ENCODE data around the gene FCRL4. TPM values are rescaled to one million over a fixed set of nuclear protein-coding genes. Genes with fewer than 3 reads are reported as not detected.

The FCRL4 gene
- total RNA-seq, 1 donor from 2014 or later = not detected

DNA sequence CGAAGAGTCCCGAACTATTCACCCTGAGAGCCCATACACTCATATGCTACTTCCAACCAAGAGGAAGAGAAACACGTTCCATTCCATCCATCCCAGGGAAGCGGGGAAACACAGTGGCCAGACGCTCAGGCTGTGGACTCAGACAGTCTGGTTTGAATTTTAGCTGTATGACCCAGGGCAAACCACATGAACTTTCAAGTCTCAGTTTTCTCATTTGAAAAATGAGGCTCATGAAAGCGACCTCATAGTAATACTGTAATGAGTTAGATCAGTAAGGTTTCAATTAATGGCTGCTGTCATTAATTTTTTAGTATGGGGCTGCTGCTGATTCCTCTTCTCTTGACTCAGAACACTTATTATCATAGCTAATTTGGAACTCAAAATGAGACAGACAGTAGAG lies 1.5 kb downstream of the FCRL4 start:
- no peaks in the 10 kb centered on the region for H3K4me1 Mint-ChIP-seq (ENCODE audit: low read depth)
- H3K27ac Mint-ChIP-seq = no peak overlapping the region
- no peaks in the 10 kb centered on the region for H3K36me3 Mint-ChIP-seq (ENCODE audit: insufficient read depth)
- TF ChIP-seq CTCF (IDR thresholded peaks at IDR 0.05; ENCODE audit: unreplicated experiment) = no peak
- peaks cover 5% of the 10 kb centered on the region for H3K27me3 Mint-ChIP-seq
- no peak for DNase-seq (ENCODE audit: low spot score, unreplicated experiment)
- H3K9me3 Mint-ChIP-seq (ENCODE audit: low read depth) = no peaks in the 10 kb centered on the region
- no peak overlapping the region for H3K4me3 Mint-ChIP-seq (ENCODE audit: low read depth)

DNA sequence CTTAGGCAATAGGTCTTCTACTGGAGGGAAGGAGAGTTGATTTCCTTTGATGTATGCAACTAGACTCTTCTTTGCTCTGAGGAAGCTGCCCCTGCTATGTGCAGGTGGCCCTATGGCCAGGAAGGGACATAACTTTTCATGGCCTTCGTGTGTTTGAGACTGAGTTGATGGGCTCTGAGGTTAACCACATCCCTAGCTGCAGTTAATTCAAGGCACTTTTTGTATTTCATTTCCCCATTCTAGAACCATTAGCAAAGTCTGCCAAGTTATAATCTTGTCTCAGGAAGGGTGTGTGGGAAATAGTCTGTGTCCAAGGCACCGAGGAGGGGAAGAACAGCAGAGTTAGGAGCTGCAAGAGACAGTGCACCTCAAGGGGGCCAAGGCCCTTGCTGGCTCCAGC lies 2.5 kb downstream of the FCRL4 start:
- no peak overlapping the region for H3K27ac Mint-ChIP-seq
- no peaks in the 10 kb centered on the region for H3K4me1 Mint-ChIP-seq (ENCODE audit: low read depth)
- no peaks in the 10 kb centered on the region for H3K9me3 Mint-ChIP-seq (ENCODE audit: low read depth)
- no peak for DNase-seq (ENCODE audit: low spot score, unreplicated experiment)
- H3K4me3 Mint-ChIP-seq (ENCODE audit: low read depth) = no peak overlapping the region
- no peak for TF ChIP-seq CTCF (IDR thresholded peaks at IDR 0.05; ENCODE audit: unreplicated experiment)
- peaks cover 2% of the 10 kb centered on the region for H3K27me3 Mint-ChIP-seq
- H3K36me3 Mint-ChIP-seq (ENCODE audit: insufficient read depth) = no peaks in the 10 kb centered on the region

DNA sequence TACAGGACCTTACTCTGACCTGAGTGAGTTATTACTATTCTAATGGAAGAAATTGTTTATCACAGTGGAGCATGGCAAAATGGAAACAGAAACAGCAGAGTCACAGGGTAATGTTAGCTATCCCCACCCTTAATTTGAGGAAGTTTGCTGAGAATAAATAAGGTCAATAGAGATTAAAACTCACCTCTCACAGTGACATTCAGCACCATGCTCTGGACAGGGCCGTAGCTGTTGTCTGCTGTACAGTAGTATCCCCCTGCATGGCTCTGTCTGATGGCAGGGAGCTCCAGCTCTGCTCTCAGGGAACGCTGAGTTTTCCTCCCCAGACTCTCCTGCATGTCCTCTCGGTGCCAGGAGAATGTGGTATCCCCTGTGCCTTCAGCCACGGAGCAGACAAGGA lies 11.9 kb downstream of the FCRL4 start:
- Mint-ChIP-seq H3K27ac (no peak overlapping the region), H3K9me3 (ENCODE audit: low read depth) (no peaks in the 10 kb centered on the region), H3K36me3 (ENCODE audit: insufficient read depth) (no peaks in the 10 kb centered on the region), H3K4me3 (ENCODE audit: low read depth) (no peak overlapping the region), H3K27me3 (peaks cover 19% of the 10 kb centered on the region), H3K4me1 (ENCODE audit: low read depth) (peaks cover 2% of the 10 kb centered on the region)
- TF ChIP-seq CTCF (IDR thresholded peaks at IDR 0.05; ENCODE audit: unreplicated experiment) = no peak
- no peak for DNase-seq (ENCODE audit: low spot score, unreplicated experiment)

DNA sequence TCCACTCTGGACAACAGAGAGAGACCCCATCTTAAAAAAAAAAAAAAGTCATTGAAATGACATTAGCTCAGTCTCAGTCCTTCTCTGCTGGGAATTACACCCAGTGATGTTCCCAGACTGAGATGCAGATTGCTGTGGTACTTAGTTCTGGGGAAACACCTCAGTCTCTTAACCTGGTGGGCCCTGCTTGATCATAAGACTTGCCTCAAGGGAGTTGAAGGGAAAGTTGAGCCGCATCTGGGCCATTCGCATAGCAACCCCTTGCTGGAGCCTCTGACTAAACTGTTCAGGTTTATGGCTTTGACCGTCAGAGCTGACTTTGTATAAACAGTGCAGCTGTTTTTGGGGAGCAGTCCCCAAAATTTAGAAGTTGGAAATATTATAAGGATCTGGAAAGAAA lies 13.4 kb downstream of the FCRL4 start:
- Mint-ChIP-seq H3K4me1 (ENCODE audit: low read depth) (peaks cover 6% of the 10 kb centered on the region), H3K27me3 (peaks cover 23% of the 10 kb centered on the region), H3K36me3 (ENCODE audit: insufficient read depth) (no peaks in the 10 kb centered on the region), H3K9me3 (ENCODE audit: low read depth) (no peaks in the 10 kb centered on the region), H3K4me3 (ENCODE audit: low read depth) (no peak overlapping the region), H3K27ac (no peak overlapping the region)
- no peak for DNase-seq (ENCODE audit: low spot score, unreplicated experiment)
- no peak for TF ChIP-seq CTCF (IDR thresholded peaks at IDR 0.05; ENCODE audit: unreplicated experiment)

- no peaks in the 10 kb centered on the region for H3K9me3 Mint-ChIP-seq (ENCODE audit: low read depth)
- no peak for DNase-seq (ENCODE audit: low spot score, unreplicated experiment)
- no peaks in the 10 kb centered on the region for H3K36me3 Mint-ChIP-seq (ENCODE audit: insufficient read depth)
- peaks cover 6% of the 10 kb centered on the region for H3K27me3 Mint-ChIP-seq
- H3K4me1 Mint-ChIP-seq (ENCODE audit: low read depth) = peaks cover 6% of the 10 kb centered on the region
- no peak overlapping the region for H3K4me3 Mint-ChIP-seq (ENCODE audit: low read depth)
- no peak overlapping the region for H3K27ac Mint-ChIP-seq
- no peak for TF ChIP-seq CTCF (IDR thresholded peaks at IDR 0.05; ENCODE audit: unreplicated experiment)
Measured at GRCh38 chr1:157580828-157581210, 17.1 kb downstream of the FCRL4 start.
